Measurements from ENCODE around the gene MBOAT2.
"Not testable (repeated sequence)": the region's sequence is repeated elsewhere in the genome, so short reads cannot be mapped to it uniquely, and the experiment has no call there.

DNA sequence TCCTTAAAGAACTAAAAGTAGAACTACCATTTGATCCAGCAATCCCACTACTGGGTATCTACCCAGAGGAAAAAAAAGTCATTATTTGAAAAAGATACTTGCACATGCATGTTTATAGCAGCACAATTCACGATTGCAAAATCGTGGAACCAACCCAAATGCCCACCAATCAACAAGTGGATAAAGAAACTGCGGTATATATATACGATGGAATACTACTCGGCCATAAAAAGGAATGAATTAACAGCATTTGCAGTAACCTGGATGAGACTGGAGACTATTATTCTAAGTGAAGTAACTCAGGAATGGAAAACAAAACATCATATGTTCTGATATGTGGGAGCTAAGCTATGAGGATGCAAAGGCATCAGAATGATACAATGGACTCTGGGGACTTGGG is 89.7 kb downstream of the MBOAT2 start:
- TF ChIP-seq, protein P1, sequence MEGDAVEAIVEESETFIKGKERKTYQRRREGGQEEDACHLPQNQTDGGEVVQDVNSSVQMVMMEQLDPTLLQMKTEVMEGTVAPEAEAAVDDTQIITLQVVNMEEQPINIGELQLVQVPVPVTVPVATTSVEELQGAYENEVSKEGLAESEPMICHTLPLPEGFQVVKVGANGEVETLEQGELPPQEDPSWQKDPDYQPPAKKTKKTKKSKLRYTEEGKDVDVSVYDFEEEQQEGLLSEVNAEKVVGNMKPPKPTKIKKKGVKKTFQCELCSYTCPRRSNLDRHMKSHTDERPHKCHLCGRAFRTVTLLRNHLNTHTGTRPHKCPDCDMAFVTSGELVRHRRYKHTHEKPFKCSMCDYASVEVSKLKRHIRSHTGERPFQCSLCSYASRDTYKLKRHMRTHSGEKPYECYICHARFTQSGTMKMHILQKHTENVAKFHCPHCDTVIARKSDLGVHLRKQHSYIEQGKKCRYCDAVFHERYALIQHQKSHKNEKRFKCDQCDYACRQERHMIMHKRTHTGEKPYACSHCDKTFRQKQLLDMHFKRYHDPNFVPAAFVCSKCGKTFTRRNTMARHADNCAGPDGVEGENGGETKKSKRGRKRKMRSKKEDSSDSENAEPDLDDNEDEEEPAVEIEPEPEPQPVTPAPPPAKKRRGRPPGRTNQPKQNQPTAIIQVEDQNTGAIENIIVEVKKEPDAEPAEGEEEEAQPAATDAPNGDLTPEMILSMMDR (IDR thresholded peaks at IDR 0.05; ENCODE audit: low read depth, low read length) = not testable (repeated sequence)
- TF ChIP-seq EZH2phosphoT487 (IDR thresholded peaks at IDR 0.05; ENCODE audit: low read depth) = not testable (repeated sequence)

Data from OCI-LY3 (cell line).